HCT116 (cell line): ENCODE measurements around the gene PPARGC1A. TPM values are rescaled to one million over a fixed set of nuclear protein-coding genes. Genes with fewer than 3 reads are reported as not detected.

ENCODE experiments used
- ATAC-seq: fragments of 200-7000 bp; cut with Tn5 transposase; 2 replicates; pipeline ENCODE4 v1.9.1; 2020; ENCODE audit warnings: mild to moderate bottlenecking, moderate library complexity
- BruUV-seq: library from RNA; stranded (reverse); fragments of 400-500 nt; replicated peaks from 2 replicates; lab custom pipeline; 2021; lab: Mats Ljungman, UMichigan
- CTCF ChIA-PET: fragments of 300-600 bp; sonication (Branson Sonifier 250); formaldehyde crosslinking; loops from one replicate; lab custom pipeline; 2021; ENCODE audit warnings: antibody characterized with exemption; lab: Charles Lee
- POLR2A ChIA-PET: fragments of 300-600, 350-600 bp; sonication (Branson Sonifier 250); formaldehyde crosslinking; loops from one replicate; lab custom pipeline; 2021; ENCODE audit warnings: antibody characterized with exemption; lab: Charles Lee
- RAD21 ChIA-PET, 2 experiments: fragments of 300-600 bp; sonication (Branson Sonifier 250); formaldehyde crosslinking; loops; one replicate each; lab custom pipeline; 2023; ENCODE audit warnings: low total read pairs in 2 of 2; ENCODE audit not compliant: uncharacterized antibody in 2 of 2, unreplicated experiment in 2 of 2, low non-redundant PET in 1 of 2; lab: Charles Lee
- DNase-seq: peaks from one replicate; pipeline ENCODE4 v3.0.0-alpha.2; 2010; ENCODE audit warnings: low read depth, low spot score
- H2AFZ ChIP-seq: fragments of 200-600 bp; shearing (Covaris generic), sonication (generic); 2 replicates; pipeline ENCODE4 v1.6.1; 2017; ENCODE audit warnings: low read depth, mixed run types, mixed read lengths, antibody characterized with exemption, low read length; ENCODE audit not compliant: poor library complexity, severe bottlenecking
- H3K27ac ChIP-seq: 2 replicates; pipeline ENCODE4 v1.5.1; 2012; ENCODE audit warnings: low read depth, low read length
- H3K27me3 ChIP-seq: fragments of 200-600 bp; sonication (generic); 2 replicates; pipeline ENCODE4 v1.6.1; 2016; ENCODE audit warnings: mixed run types, low read length, mixed read lengths; ENCODE audit not compliant: insufficient read depth
- H3K36me3 ChIP-seq, 2 experiments: fragments of 200-500 bp in 1 of 2; fragments of 200-600 bp in 1 of 2; sonication (Bioruptor generic) in 1 of 2; sonication (generic) in 1 of 2; 2 replicates each; pipeline versions ENCODE4 v1.5.1 to v1.6.1; 2014 to 2016; ENCODE audit warnings: low read length in 2 of 2, inconsistent platforms in 1 of 2, mixed read lengths in 1 of 2, mixed run types in 1 of 2; ENCODE audit not compliant: insufficient read depth in 2 of 2, control insufficient read depth in 1 of 2
- H3K4me1 ChIP-seq, 2 experiments: fragments of 200-600 bp in 1 of 2; sonication (generic) in 1 of 2; 2 replicates each; pipeline versions ENCODE4 v1.5.1 to v1.6.1; 2012 to 2017; ENCODE audit warnings: low read length in 2 of 2, inconsistent platforms in 1 of 2, mild to moderate bottlenecking in 1 of 2, mixed read lengths in 1 of 2, mixed run types in 1 of 2, moderate library complexity in 1 of 2; ENCODE audit not compliant: insufficient read depth in 2 of 2, control insufficient read depth in 1 of 2
- H3K4me2 ChIP-seq: fragments of 200-600 bp; sonication (generic); 2 replicates; pipeline ENCODE4 v1.6.1; 2017; ENCODE audit warnings: mixed run types, low read length, mixed read lengths
- H3K4me3 ChIP-seq, 2 experiments: fragments of 200-600 bp in 1 of 2; sonication (generic) in 1 of 2; replicated peaks in 1 of 2; 2 replicates each; pipeline ENCODE4 v1.5.1; 2011 to 2016; ENCODE audit warnings: low read length in 2 of 2, control low read depth in 1 of 2, low read depth in 1 of 2, mild to moderate bottlenecking in 1 of 2, mixed read lengths in 1 of 2, mixed run types in 1 of 2
- H3K79me2 ChIP-seq: fragments of 200-600 bp; sonication (generic); 2 replicates; pipeline ENCODE4 v1.6.1; 2017; ENCODE audit warnings: mild to moderate bottlenecking, mixed run types, low read length, moderate library complexity, mixed read lengths; ENCODE audit not compliant: insufficient read depth
- H3K9ac ChIP-seq: fragments of 200-600 bp; sonication (generic); 2 replicates; pipeline ENCODE4 v1.6.1; 2016; ENCODE audit warnings: low read length, mixed read lengths
- H3K9me2 ChIP-seq: fragments of 200-600 bp; sonication (generic), shearing (Covaris generic); 2 replicates; pipeline ENCODE4 v1.6.1; 2017; ENCODE audit warnings: mixed run types, mild to moderate bottlenecking, moderate library complexity; ENCODE audit not compliant: insufficient read depth
- H3K9me3 ChIP-seq, 2 experiments: fragments of 200-500 bp in 1 of 2; fragments of 200-600 bp in 1 of 2; sonication (Bioruptor generic) in 1 of 2; sonication (generic) in 1 of 2; 2 replicates each; pipeline ENCODE4 v1.6.1; 2014 to 2017; ENCODE audit warnings: low read length in 2 of 2, mixed read lengths in 2 of 2, inconsistent platforms in 1 of 2, low read depth in 1 of 2, mild to moderate bottlenecking in 1 of 2, mixed run types in 1 of 2, moderate library complexity in 1 of 2; ENCODE audit not compliant: control insufficient read depth in 1 of 2, insufficient read depth in 1 of 2
- H4K20me1 ChIP-seq: fragments of 200-600 bp; sonication (generic), shearing (Covaris generic); 2 replicates; pipeline ENCODE4 v1.6.1; 2017; ENCODE audit warnings: mixed run types, mild to moderate bottlenecking, moderate library complexity; ENCODE audit not compliant: insufficient read depth
- ATF3 ChIP-seq: IDR thresholded peaks from 2 replicates; pipeline ENCODE4 v1.6.1; 2012
- CBX3 ChIP-seq: IDR thresholded peaks from 2 replicates; pipeline ENCODE4 v1.6.1; 2012; ENCODE audit warnings: low read depth
- CEBPB ChIP-seq: IDR thresholded peaks from 2 replicates; pipeline ENCODE4 v1.6.1; 2012; ENCODE audit warnings: low read depth
- CTCF ChIP-seq, 3 experiments: fragments of 200-600 bp in 1 of 3; sonication (generic) in 1 of 3; IDR thresholded peaks in 2 of 3; conservative IDR thresholded peaks in 1 of 3; 2 replicates each; pipeline ENCODE4 v1.5.1; 2012 to 2017; ENCODE audit warnings: low read depth in 2 of 3, low read length in 2 of 3, antibody characterized with exemption in 1 of 3, borderline replicate concordance in 1 of 3, control low read depth in 1 of 3, mild to moderate bottlenecking in 1 of 3, mixed read lengths in 1 of 3, mixed run types in 1 of 3, moderate library complexity in 1 of 3; ENCODE audit not compliant: insufficient read depth in 1 of 3
- EGR1 ChIP-seq: IDR thresholded peaks from 2 replicates; pipeline ENCODE4 v1.6.1; 2012; ENCODE audit warnings: low read depth
- ELF1 ChIP-seq: IDR thresholded peaks from 2 replicates; pipeline ENCODE4 v1.6.1; 2012; ENCODE audit warnings: low read depth, borderline replicate concordance
- EZH2 ChIP-seq: fragments of 200-600 bp; sonication (generic); IDR thresholded peaks from 2 replicates; pipeline ENCODE4 v1.6.1; 2017; ENCODE audit warnings: antibody characterized with exemption, mixed run types
- EZH2phosphoT487 ChIP-seq: fragments of 200-600 bp; IDR thresholded peaks from 2 replicates; pipeline ENCODE4 v1.6.1; 2018; ENCODE audit warnings: antibody characterized with exemption, borderline replicate concordance
- FOSL1 ChIP-seq: IDR thresholded peaks from 2 replicates; pipeline ENCODE4 v1.6.1; 2012; ENCODE audit warnings: low read depth
- POLR2AphosphoS5 ChIP-seq: IDR thresholded peaks from 2 replicates; pipeline ENCODE4 v1.6.1; 2011; ENCODE audit warnings: mild to moderate bottlenecking, low read depth, low read length, moderate library complexity
- RAD21 ChIP-seq: IDR thresholded peaks from 2 replicates; pipeline ENCODE4 v1.6.1; 2012; ENCODE audit warnings: low read depth, mild to moderate bottlenecking
- TCF7L2 ChIP-seq: IDR thresholded peaks from 2 replicates; pipeline ENCODE4 v1.7.0; 2011; ENCODE audit warnings: borderline replicate concordance, inconsistent platforms; ENCODE audit not compliant: insufficient read depth, insufficient read length; ENCODE audit errors: extremely low read depth
- ZBTB33 ChIP-seq: IDR thresholded peaks from 2 replicates; pipeline ENCODE4 v1.6.1; 2011; ENCODE audit warnings: mild to moderate bottlenecking, low read length, moderate library complexity; ENCODE audit not compliant: insufficient replicate concordance; ENCODE audit errors: extremely low read depth
- ZFX ChIP-seq: fragments of 450-650 bp; IDR thresholded peaks from 2 replicates; pipeline ENCODE4 v1.6.1; 2017
- ZNF274 ChIP-seq: fragments of 200-500 bp; sonication (Bioruptor generic); IDR thresholded peaks from 2 replicates; pipeline ENCODE4 v1.6.1; 2014; ENCODE audit warnings: mild to moderate bottlenecking, low read depth, low read length, inconsistent platforms
- intact Hi-C: fragments of 100-400 bp; cut with micrococcal nuclease; formaldehyde crosslinking; loops from 2 replicates; pipeline ENCODE4 v1.10.0; 2022
- total RNA-seq: library from RNA; stranded (reverse); gene quantifications from one replicate; pipeline ENCODE4 v1.2.1, GENCODE V29; 2021; ENCODE audit not compliant: unreplicated experiment

PPARGC1A gene
- total RNA-seq, 1 experiment from 2014 or later: not detected

- Histone ChIP-seq H3K4me2 (no peak overlapping the region), H3K4me1 (no peaks in the 10 kb centered on the region), H4K20me1 (no peaks in the 10 kb centered on the region), H3K27ac (no peak overlapping the region), H3K27me3 (no peaks in the 10 kb centered on the region), H2AFZ (no peak overlapping the region), H3K9me3 (peaks cover 5 to 13% of the 10 kb centered on the region in 2 experiments; a peak in 2 of 4 replicates), H3K36me3 (no peaks in the 10 kb centered on the region), H3K9me2 (no peaks in the 10 kb centered on the region), H3K9ac (no peak overlapping the region), H3K4me3 (no peak overlapping the region), H3K79me2 (no peaks in the 10 kb centered on the region)
- ChIA-PET CTCF (no interaction called here), POLR2A (no interaction called here), RAD21 (no interaction called here)
- TF ChIP-seq POLR2AphosphoS5: no peak
- no peak for TF ChIP-seq CEBPB
- TF ChIP-seq CTCF (IDR thresholded peaks at IDR 0.05 in 2 of 3, conservative IDR thresholded peaks at IDR 0.05 in 1 of 3; ENCODE audit: borderline replicate concordance in 1 of 3, insufficient read depth in 1 of 3, low read depth in 2 of 3, low read length in 2 of 3): no peak
- no peak for TF ChIP-seq ZNF274
- TF ChIP-seq ZBTB33: no peak
- no peak for TF ChIP-seq EZH2phosphoT487
- no peak for TF ChIP-seq RAD21
- TF ChIP-seq TCF7L2: no peak
- no peak for TF ChIP-seq ZFX
- no peak for TF ChIP-seq ATF3
- TF ChIP-seq EGR1: no peak
- TF ChIP-seq FOSL1: no peak
- no peak for TF ChIP-seq ELF1
- no peak for TF ChIP-seq CBX3
- no peak for TF ChIP-seq EZH2
- intact Hi-C loops: no loop called here
- ATAC-seq (no peak), DNase-seq (no peak)
- no TSS peak for BruUV-seq
Measured at GRCh38 chr4:23769406-23769805, 120.4 kb downstream of the PPARGC1A start.
